HEK293 (cell line): ENCODE data around the gene FEZF2.

Experiments
- CTCF ChIA-PET: fragments of 350-600 bp; formaldehyde crosslinking; extraction: SDS; loops from one replicate; lab custom pipeline; 2021; ENCODE audit warnings: antibody characterized with exemption; lab: Yijun Ruan, JAX
- POLR2A ChIA-PET: fragments of 300-600 bp; formaldehyde crosslinking; extraction: SDS; loops from one replicate; lab custom pipeline; 2020; ENCODE audit warnings: antibody characterized with exemption, inconsistent platforms; lab: Yijun Ruan, JAX
- H3K27ac ChIP-seq: fragments of 200-500 bp; sonication (Bioruptor generic); 2 replicates; pipeline ENCODE4 v1.5.1; 2014; ENCODE audit warnings: low read depth, low read length, control low read depth, inconsistent platforms; ENCODE audit errors: extremely low read depth
- H3K36me3 ChIP-seq, 2 experiments: fragments of 200-500 bp in 1 of 2; sonication (Bioruptor generic) in 1 of 2; 1 replicate in 1 of 2; 2 replicates in 1 of 2; pipeline ENCODE4 v1.5.1; 2014 to 2017; ENCODE audit warnings: inconsistent platforms in 2 of 2, low read length in 2 of 2; ENCODE audit not compliant: control insufficient read depth in 2 of 2, insufficient read depth in 1 of 2
- H3K4me1 ChIP-seq: fragments of 200-500 bp; sonication (Bioruptor generic); 2 replicates; pipeline ENCODE4 v1.5.1; 2014; ENCODE audit warnings: mild to moderate bottlenecking, low read length, inconsistent platforms; ENCODE audit not compliant: control insufficient read depth, insufficient read depth
- H3K4me3 ChIP-seq: 2 replicates; pipeline ENCODE4 v1.5.1; 2011; ENCODE audit warnings: low read depth, mild to moderate bottlenecking, control low read depth, low read length, moderate library complexity
- H3K9me3 ChIP-seq: fragments of 200-500 bp; sonication (Bioruptor generic); 2 replicates; pipeline ENCODE4 v1.5.1; 2014; ENCODE audit warnings: low read depth, low read length, inconsistent platforms; ENCODE audit not compliant: control insufficient read depth, insufficient read depth
- EGR2 ChIP-seq: fragments of 450-650 bp; formaldehyde crosslinking; IDR thresholded peaks from 2 replicates; pipeline ENCODE4 v1.5.1; 2016; ENCODE audit warnings: low read depth, missing biosample characterization, missing genetic modification characterization
- KLF8 ChIP-seq: fragments of 450-650 bp; formaldehyde crosslinking; IDR thresholded peaks from 2 replicates; pipeline ENCODE4 v1.5.1; 2016; ENCODE audit warnings: missing biosample characterization, missing genetic modification characterization
- MYNN ChIP-seq: fragments of 450-650 bp; formaldehyde crosslinking; IDR thresholded peaks from 2 replicates; pipeline ENCODE4 v1.5.1; 2016; ENCODE audit warnings: missing biosample characterization, missing genetic modification characterization, borderline replicate concordance
- OVOL3 ChIP-seq: fragments of 450-650 bp; formaldehyde crosslinking; IDR thresholded peaks from 2 replicates; pipeline ENCODE4 v1.5.1; 2016; ENCODE audit warnings: missing biosample characterization, missing genetic modification characterization
- YY2 ChIP-seq: fragments of 450-650 bp; formaldehyde crosslinking; IDR thresholded peaks from 2 replicates; pipeline ENCODE4 v1.5.1; 2016; ENCODE audit warnings: missing biosample characterization, missing genetic modification characterization
- ZBTB21 ChIP-seq: fragments of 450-650 bp; formaldehyde crosslinking; IDR thresholded peaks from 2 replicates; pipeline ENCODE4 v1.5.1; 2017; ENCODE audit warnings: missing biosample characterization, missing genetic modification characterization
- ZBTB7A ChIP-seq: fragments of 450-650 bp; formaldehyde crosslinking; IDR thresholded peaks from 2 replicates; pipeline ENCODE4 v1.5.1; 2016; ENCODE audit warnings: low read depth, missing biosample characterization, missing genetic modification characterization
- ZFHX2 ChIP-seq: fragments of 450-650 bp; formaldehyde crosslinking; conservative IDR thresholded peaks from 2 replicates; pipeline ENCODE4 v1.5.1; 2016; ENCODE audit warnings: missing biosample characterization, missing genetic modification characterization
- ZNF112 ChIP-seq: fragments of 450-650 bp; formaldehyde crosslinking; IDR thresholded peaks from 2 replicates; pipeline ENCODE4 v1.5.0; 2017; ENCODE audit warnings: missing biosample characterization, missing genetic modification characterization
- ZNF146 ChIP-seq: fragments of 450-650 bp; formaldehyde crosslinking; IDR thresholded peaks from 2 replicates; pipeline ENCODE4 v1.5.1; 2016; ENCODE audit warnings: missing biosample characterization, missing genetic modification characterization
- ZNF174 ChIP-seq: fragments of 450-650 bp; formaldehyde crosslinking; IDR thresholded peaks from 2 replicates; pipeline ENCODE4 v1.5.0; 2017; ENCODE audit warnings: missing biosample characterization, mild to moderate bottlenecking, missing genetic modification characterization
- ZNF311 ChIP-seq: fragments of 450-650 bp; formaldehyde crosslinking; IDR thresholded peaks from 2 replicates; pipeline ENCODE4 v1.5.1; 2017; ENCODE audit warnings: missing biosample characterization, missing genetic modification characterization, borderline replicate concordance
- ZNF350 ChIP-seq: fragments of 450-650 bp; formaldehyde crosslinking; IDR thresholded peaks from 2 replicates; pipeline ENCODE4 v1.5.0; 2017; ENCODE audit warnings: missing biosample characterization, mild to moderate bottlenecking, missing genetic modification characterization
- ZNF354C ChIP-seq: fragments of 450-650 bp; formaldehyde crosslinking; IDR thresholded peaks from 2 replicates; pipeline ENCODE4 v1.5.1; 2016; ENCODE audit warnings: missing biosample characterization, missing genetic modification characterization, low read depth, borderline replicate concordance
- ZNF362 ChIP-seq: fragments of 450-650 bp; formaldehyde crosslinking; IDR thresholded peaks from 2 replicates; pipeline ENCODE4 v1.5.1; 2016; ENCODE audit warnings: missing biosample characterization, missing genetic modification characterization
- ZNF391 ChIP-seq: fragments of 450-650 bp; formaldehyde crosslinking; IDR thresholded peaks from 2 replicates; pipeline ENCODE4 v1.5.1; 2016; ENCODE audit warnings: low read depth, missing biosample characterization, missing genetic modification characterization, borderline replicate concordance
- ZNF521 ChIP-seq: fragments of 450-650 bp; formaldehyde crosslinking; IDR thresholded peaks from 2 replicates; pipeline ENCODE4 v1.5.1; 2017; ENCODE audit warnings: missing biosample characterization, mild to moderate bottlenecking, missing genetic modification characterization
- ZNF549 ChIP-seq: fragments of 450-650 bp; IDR thresholded peaks from 2 replicates; pipeline ENCODE4 v1.5.1; 2018; ENCODE audit warnings: missing biosample characterization, missing genetic modification characterization, mild to moderate bottlenecking, inconsistent platforms, moderate library complexity
- ZNF654 ChIP-seq: fragments of 450-650 bp; formaldehyde crosslinking; IDR thresholded peaks from 2 replicates; pipeline ENCODE4 v1.5.1; 2016; ENCODE audit warnings: low read depth, missing biosample characterization, missing genetic modification characterization
- ZNF660 ChIP-seq: fragments of 450-650 bp; IDR thresholded peaks from 2 replicates; pipeline ENCODE4 v1.5.1; 2018; ENCODE audit warnings: missing biosample characterization, mild to moderate bottlenecking, missing genetic modification characterization
- ZNF664 ChIP-seq: fragments of 450-650 bp; formaldehyde crosslinking; IDR thresholded peaks from 2 replicates; pipeline ENCODE4 v1.5.1; 2016; ENCODE audit warnings: missing biosample characterization, missing genetic modification characterization
- ZNF692 ChIP-seq: fragments of 450-650 bp; formaldehyde crosslinking; IDR thresholded peaks from 2 replicates; pipeline ENCODE4 v1.5.1; 2016; ENCODE audit warnings: missing biosample characterization, missing genetic modification characterization
- ZNF747 ChIP-seq: fragments of 450-650 bp; formaldehyde crosslinking; IDR thresholded peaks from 2 replicates; pipeline ENCODE4 v1.5.1; 2016; ENCODE audit warnings: missing biosample characterization, missing genetic modification characterization
- ZNF777 ChIP-seq: fragments of 450-650 bp; formaldehyde crosslinking; IDR thresholded peaks from 2 replicates; pipeline ENCODE4 v1.5.1; 2017; ENCODE audit warnings: missing biosample characterization, missing genetic modification characterization, borderline replicate concordance
- ZNF791 ChIP-seq: fragments of 450-650 bp; formaldehyde crosslinking; IDR thresholded peaks from 2 replicates; pipeline ENCODE4 v1.5.1; 2016; ENCODE audit warnings: missing biosample characterization, missing genetic modification characterization
- ZSCAN16 ChIP-seq: fragments of 450-650 bp; formaldehyde crosslinking; IDR thresholded peaks from 2 replicates; pipeline ENCODE4 v1.5.1; 2016; ENCODE audit warnings: missing biosample characterization, missing genetic modification characterization
- ZSCAN23 ChIP-seq: fragments of 450-650 bp; formaldehyde crosslinking; IDR thresholded peaks from 2 replicates; pipeline ENCODE4 v1.5.1; 2016; ENCODE audit warnings: missing biosample characterization, missing genetic modification characterization
- TF ChIP-seq, protein P1 (sequence below): fragments of 450-650 bp; IDR thresholded peaks from 2 replicates; pipeline ENCODE4 v1.5.1; 2018; ENCODE audit warnings: missing biosample characterization, missing genetic modification characterization
- TF ChIP-seq, protein P2 (sequence below): fragments of 450-650 bp; formaldehyde crosslinking; IDR thresholded peaks from 2 replicates; pipeline ENCODE4 v1.5.1; 2016; ENCODE audit warnings: missing biosample characterization, missing genetic modification characterization
- TF ChIP-seq, protein P3 (sequence below): fragments of 450-650 bp; formaldehyde crosslinking; IDR thresholded peaks from 2 replicates; pipeline ENCODE4 v1.5.1; 2016; ENCODE audit warnings: missing biosample characterization, missing genetic modification characterization
- TF ChIP-seq, protein P4 (sequence below): fragments of 450-650 bp; formaldehyde crosslinking; IDR thresholded peaks from 2 replicates; pipeline ENCODE4 v1.5.1; 2016; ENCODE audit warnings: missing biosample characterization, missing genetic modification characterization

The FEZF2 gene

DNA sequence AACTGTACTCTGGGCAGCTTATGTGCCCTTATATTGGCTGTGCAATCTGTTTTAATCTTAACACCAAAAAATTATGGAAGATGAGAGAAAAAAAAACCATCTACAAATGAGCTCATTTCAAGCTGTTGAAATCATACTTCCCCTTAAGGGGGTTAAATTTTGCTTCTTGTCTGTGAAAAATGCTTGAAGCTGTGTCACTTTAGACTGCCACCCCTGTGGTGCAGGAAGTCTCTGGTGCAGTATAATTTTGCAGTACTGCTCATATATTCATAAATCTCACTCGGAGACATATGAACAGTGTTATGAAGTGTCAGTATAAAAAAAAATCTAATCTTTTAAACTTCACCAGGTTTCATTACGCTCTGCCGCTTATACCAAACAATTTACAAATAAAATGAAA is 30.4 kb upstream of the FEZF2 start:
- TF ChIP-seq, protein P1, sequence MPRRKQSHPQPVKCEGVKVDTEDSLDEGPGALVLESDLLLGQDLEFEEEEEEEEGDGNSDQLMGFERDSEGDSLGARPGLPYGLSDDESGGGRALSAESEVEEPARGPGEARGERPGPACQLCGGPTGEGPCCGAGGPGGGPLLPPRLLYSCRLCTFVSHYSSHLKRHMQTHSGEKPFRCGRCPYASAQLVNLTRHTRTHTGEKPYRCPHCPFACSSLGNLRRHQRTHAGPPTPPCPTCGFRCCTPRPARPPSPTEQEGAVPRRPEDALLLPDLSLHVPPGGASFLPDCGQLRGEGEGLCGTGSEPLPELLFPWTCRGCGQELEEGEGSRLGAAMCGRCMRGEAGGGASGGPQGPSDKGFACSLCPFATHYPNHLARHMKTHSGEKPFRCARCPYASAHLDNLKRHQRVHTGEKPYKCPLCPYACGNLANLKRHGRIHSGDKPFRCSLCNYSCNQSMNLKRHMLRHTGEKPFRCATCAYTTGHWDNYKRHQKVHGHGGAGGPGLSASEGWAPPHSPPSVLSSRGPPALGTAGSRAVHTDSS (tag by site-specific recombination): no peak
- TF ChIP-seq ZNF362 (tag by site-specific recombination) (no peak), ZNF521 (tag by site-specific recombination) (no peak), ZNF747 (tag by site-specific recombination) (no peak), YY2 (tag by site-specific recombination) (no peak), ZBTB21 (tag by site-specific recombination) (no peak), EGR2 (tag by site-specific recombination) (no peak), ZFHX2 (tag by site-specific recombination) (no peak), ZNF692 (tag by site-specific recombination) (no peak), ZNF660 (tag by site-specific recombination) (no peak), ZNF549 (tag by site-specific recombination) (no peak), ZBTB7A (no peak), KLF8 (tag by site-specific recombination) (no peak), ZNF146 (tag by site-specific recombination) (no peak), ZNF311 (no peak), ZNF174 (no peak), ZNF354C (tag by site-specific recombination) (no peak), ZNF664 (tag by site-specific recombination) (no peak), ZNF654 (no peak)
- TF ChIP-seq, protein P2, sequence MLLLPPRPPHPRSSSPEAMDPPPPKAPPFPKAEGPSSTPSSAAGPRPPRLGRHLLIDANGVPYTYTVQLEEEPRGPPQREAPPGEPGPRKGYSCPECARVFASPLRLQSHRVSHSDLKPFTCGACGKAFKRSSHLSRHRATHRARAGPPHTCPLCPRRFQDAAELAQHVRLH (tag by site-specific recombination): no peak
- H3K36me3 ChIP-seq: no peaks in the 10 kb centered on the region
- no peaks in the 10 kb centered on the region for H3K4me1 ChIP-seq
- no peak overlapping the region for H3K4me3 ChIP-seq
- ChIA-PET CTCF (no interaction called here), POLR2A (no interaction called here)
- H3K9me3 ChIP-seq: no peaks in the 10 kb centered on the region
- no peak overlapping the region for H3K27ac ChIP-seq

DNA sequence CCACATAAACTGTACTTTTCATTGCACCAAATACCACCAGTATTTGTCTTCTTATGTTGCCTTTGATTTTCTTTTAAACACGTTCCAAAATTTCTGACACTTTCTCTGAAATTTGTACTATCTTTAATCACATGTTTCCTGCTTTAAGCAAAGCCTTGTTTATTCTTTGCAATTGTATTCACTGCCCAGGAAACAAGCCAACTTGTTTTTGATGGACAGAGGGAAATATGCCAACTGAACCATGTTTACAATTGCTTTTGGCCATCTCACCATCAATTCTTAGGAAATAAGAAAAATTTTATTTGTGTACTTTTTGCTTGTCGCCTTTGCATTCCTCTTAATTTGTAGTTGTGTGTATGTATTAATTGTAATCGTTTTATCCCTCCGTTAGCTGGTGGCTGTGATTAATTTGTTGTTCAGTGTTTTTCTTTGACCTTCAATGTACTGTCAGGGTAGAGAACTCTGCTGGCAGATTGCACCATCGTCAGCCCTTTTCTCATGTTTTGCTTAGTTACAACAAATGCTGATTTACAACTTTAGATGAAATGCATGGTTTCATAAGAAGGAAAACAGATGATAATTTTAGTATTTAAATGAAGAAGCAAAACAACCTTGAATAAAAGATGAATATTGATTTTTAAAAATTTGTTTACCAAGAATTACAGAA is 19.4 kb upstream of the FEZF2 start:
- H3K27ac ChIP-seq: no peak overlapping the region
- no peaks in the 10 kb centered on the region for H3K36me3 ChIP-seq
- no peaks in the 10 kb centered on the region for H3K4me1 ChIP-seq
- CTCF ChIA-PET: no interaction called here
- no peak overlapping the region for H3K4me3 ChIP-seq
- no peaks in the 10 kb centered on the region for H3K9me3 ChIP-seq
- POLR2A ChIA-PET: no interaction called here
- TF ChIP-seq, protein P3, sequence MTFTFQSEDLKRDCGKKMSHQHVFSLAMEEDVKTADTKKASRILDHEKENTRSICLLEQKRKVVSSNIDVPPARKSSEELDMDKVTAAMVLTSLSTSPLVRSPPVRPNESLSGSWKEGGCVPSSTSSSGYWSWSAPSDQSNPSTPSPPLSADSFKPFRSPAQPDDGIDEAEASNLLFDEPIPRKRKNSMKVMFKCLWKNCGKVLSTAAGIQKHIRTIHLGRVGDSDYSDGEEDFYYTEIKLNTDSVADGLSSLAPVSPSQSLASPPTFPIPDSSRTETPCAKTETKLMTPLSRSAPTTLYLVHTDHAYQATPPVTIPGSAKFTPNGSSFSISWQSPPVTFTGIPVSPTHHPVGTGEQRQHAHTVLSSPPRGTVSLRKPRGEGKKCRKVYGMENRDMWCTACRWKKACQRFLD (tag by site-specific recombination): no peak
- no peak for TF ChIP-seq ZNF660 (tag by site-specific recombination)
- TF ChIP-seq ZNF112 (tag by site-specific recombination): no peak
- no peak for TF ChIP-seq MYNN (tag by site-specific recombination)
- no peak for TF ChIP-seq ZSCAN23 (tag by site-specific recombination)
- TF ChIP-seq ZSCAN16 (tag by site-specific recombination): no peak
- TF ChIP-seq ZNF791 (tag by site-specific recombination): no peak
- no peak for TF ChIP-seq ZNF777 (tag by site-specific recombination)
- TF ChIP-seq, protein P4, sequence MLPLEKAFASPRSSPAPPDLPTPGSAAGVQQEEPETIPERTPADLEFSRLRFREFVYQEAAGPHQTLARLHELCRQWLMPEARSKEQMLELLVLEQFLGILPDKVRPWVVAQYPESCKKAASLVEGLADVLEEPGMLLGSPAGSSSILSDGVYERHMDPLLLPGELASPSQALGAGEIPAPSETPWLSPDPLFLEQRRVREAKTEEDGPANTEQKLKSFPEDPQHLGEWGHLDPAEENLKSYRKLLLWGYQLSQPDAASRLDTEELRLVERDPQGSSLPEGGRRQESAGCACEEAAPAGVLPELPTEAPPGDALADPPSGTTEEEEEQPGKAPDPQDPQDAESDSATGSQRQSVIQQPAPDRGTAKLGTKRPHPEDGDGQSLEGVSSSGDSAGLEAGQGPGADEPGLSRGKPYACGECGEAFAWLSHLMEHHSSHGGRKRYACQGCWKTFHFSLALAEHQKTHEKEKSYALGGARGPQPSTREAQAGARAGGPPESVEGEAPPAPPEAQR (tag by site-specific recombination): no peak
- no peak for TF ChIP-seq OVOL3
- TF ChIP-seq ZNF350 (tag by site-specific recombination): no peak
- no peak for TF ChIP-seq ZNF311
- no peak for TF ChIP-seq ZNF391 (tag by site-specific recombination)
